ENCODE measurements around the gene RIT2. TPM values are rescaled to one million over a fixed set of nuclear protein-coding genes. Genes with fewer than 3 reads are reported as not detected.

The RIT2 gene
- total and polyA plus RNA-seq, 8 donors = 0.12 TPM; not detected in 7

DNA sequence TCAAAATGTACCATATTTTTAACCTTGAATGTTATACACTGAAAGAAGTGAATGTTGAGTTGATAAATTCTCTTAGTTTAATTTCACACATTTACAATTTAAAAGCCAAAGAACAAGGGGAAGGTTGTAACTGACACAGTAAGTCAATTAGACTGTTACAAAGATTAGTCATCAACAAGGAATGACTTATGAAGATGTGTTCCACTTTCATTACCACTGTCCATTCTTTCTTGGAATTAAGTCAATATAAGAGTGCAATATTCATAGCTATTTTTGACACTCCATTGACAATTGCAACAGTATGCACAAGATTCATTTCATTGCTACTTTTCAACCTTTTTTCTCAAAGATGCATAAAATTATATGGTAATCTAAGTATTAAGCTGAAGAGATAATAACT lies 291.3 kb downstream of the RIT2 start:
- Histone ChIP-seq H3K36me3 (no peaks in the 10 kb centered on the region), H3K27ac (no peak overlapping the region), H3K4me3 (no peak overlapping the region), H3K4me1 (no peaks in the 10 kb centered on the region), H3K27me3 (no peaks in the 10 kb centered on the region), H3K9me3 (no peaks in the 10 kb centered on the region)
- FAIRE-seq (no peak), ATAC-seq (no peak), DNase-seq (no peak)
- intact Hi-C loops (cut with DNase I) = no loop called here
- TF ChIP-seq, protein P1, sequence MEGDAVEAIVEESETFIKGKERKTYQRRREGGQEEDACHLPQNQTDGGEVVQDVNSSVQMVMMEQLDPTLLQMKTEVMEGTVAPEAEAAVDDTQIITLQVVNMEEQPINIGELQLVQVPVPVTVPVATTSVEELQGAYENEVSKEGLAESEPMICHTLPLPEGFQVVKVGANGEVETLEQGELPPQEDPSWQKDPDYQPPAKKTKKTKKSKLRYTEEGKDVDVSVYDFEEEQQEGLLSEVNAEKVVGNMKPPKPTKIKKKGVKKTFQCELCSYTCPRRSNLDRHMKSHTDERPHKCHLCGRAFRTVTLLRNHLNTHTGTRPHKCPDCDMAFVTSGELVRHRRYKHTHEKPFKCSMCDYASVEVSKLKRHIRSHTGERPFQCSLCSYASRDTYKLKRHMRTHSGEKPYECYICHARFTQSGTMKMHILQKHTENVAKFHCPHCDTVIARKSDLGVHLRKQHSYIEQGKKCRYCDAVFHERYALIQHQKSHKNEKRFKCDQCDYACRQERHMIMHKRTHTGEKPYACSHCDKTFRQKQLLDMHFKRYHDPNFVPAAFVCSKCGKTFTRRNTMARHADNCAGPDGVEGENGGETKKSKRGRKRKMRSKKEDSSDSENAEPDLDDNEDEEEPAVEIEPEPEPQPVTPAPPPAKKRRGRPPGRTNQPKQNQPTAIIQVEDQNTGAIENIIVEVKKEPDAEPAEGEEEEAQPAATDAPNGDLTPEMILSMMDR (IDR thresholded peaks at IDR 0.05) = no peak

DNA sequence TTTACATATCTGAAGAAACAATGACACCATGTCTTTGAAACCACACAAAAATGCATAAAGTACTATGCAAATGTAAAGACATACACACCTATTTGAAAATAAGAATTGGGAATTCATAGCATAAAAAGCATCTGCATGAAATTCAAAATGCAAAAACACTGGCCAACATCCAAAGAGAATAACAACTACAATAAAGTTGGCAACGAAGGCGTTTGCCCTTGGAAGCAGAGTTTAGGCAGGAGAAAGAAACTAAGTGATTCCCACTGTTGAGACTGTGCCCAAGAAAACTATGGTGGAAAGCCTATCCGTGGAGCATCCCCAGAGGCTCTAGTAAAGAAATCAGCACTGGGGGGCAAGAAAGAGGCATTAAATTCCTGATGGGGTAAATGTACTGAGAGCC lies 292.8 kb downstream of the RIT2 start:
- Histone ChIP-seq H3K27ac (no peak overlapping the region), H3K27me3 (no peaks in the 10 kb centered on the region), H3K4me1 (no peaks in the 10 kb centered on the region), H3K4me3 (no peak overlapping the region), H3K36me3 (no peaks in the 10 kb centered on the region), H3K9me3 (no peaks in the 10 kb centered on the region)
- 57 to 61% methylated on average over 3 of the region's 3 CpGs for WGBS, 2 donors
- FAIRE-seq = no peak
- no peak for DNase-seq
- intact Hi-C loops (cut with DNase I) = no loop called here
- no peak for ATAC-seq
- TF ChIP-seq, protein P1 (IDR thresholded peaks at IDR 0.05) = no peak

DNA sequence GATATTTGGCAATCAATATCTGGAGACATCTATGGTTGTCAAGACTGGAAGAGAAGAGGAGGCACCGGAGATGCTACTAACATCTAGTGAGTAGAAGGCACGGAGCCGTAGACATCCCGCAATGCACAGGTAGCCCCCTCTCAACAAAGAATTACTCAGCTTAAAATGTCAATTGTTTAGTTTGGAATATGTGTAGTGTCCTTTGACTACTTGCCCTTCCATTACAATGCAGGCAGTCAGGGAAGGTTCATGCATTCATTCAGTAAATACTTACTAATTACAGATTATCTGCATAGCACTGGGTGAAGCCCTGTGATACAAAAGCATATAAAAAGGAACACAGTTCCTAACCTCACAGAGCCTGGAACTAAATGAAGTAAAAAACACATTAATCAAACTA lies 294.0 kb downstream of the RIT2 start:
- WGBS, 2 donors = 85 to 87% methylated on average over 4 of the region's 4 CpGs
- TF ChIP-seq, protein P1 (IDR thresholded peaks at IDR 0.05) = no peak
- H3K27ac ChIP-seq = no peak overlapping the region

DNA sequence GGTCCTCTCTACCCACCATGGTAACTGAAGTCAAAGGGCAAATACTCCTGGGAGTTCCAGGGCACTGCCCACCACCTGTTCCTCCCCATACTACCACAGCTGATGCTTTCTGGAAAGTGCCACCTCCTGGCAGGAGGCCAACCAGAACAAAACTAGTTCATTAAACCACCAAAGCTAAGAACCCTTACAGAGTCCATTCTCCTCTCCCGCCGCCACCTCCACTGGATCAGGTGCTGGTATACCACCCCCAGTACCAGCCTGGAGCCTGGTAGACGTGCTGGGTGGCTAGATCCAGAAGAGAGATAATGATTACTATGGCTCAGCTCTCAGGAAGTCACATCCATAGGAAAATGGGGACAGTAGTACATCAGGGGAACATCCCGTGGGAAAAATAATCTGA lies 300.9 kb downstream of the RIT2 start:
- no peak overlapping the region for H3K27ac ChIP-seq
- no peak for ATAC-seq
- WGBS, 2 donors = 74 to 90% methylated on average over 4 of the region's 4 CpGs

More for the DNA sequence above, 294.0 kb downstream of the RIT2 start:
- Histone ChIP-seq H3K9me3 (no peaks in the 10 kb centered on the region), H3K27me3 (no peaks in the 10 kb centered on the region), H3K36me3 (no peaks in the 10 kb centered on the region), H3K4me1 (no peaks in the 10 kb centered on the region), H3K4me3 (no peak overlapping the region)
- ATAC-seq (no peak), DNase-seq (no peak), FAIRE-seq (no peak)
- intact Hi-C loops (cut with DNase I) = no loop called here

DNA sequence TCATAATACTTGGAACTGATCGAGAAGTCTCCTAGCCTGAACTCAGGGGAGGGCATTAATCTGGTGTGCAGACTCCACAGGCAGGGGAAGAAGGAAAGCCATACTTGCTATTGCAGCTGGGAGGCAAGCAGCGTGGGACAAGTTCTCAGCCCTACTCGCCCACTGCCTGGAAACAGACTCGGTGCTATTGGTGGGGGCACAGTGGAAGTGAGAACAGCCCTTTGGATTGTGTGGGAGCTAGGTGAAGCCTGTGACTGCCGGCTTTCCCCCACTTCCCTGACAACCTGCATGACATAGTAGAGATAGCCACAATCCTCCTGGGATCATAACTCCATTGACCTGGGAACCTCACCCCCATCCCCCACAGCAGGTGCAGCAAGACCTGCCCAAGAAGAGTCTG lies 301.3 kb downstream of the RIT2 start:
- WGBS, 2 donors = 72 to 91% methylated on average over 5 of the region's 5 CpGs
- no peaks in the 10 kb centered on the region for H3K36me3 ChIP-seq
- intact Hi-C loops (cut with DNase I) = no loop called here
- no peaks in the 10 kb centered on the region for H3K4me1 ChIP-seq
- no peak for DNase-seq
- H3K27ac ChIP-seq = no peak overlapping the region
- ATAC-seq = no peak
- no peak overlapping the region for H3K4me3 ChIP-seq
- H3K27me3 ChIP-seq = no peaks in the 10 kb centered on the region
- no peaks in the 10 kb centered on the region for H3K9me3 ChIP-seq
- TF ChIP-seq, protein P1 (IDR thresholded peaks at IDR 0.05) = no peak
- FAIRE-seq = no peak

More for the DNA sequence above, 300.9 kb downstream of the RIT2 start:
- TF ChIP-seq, protein P1 (IDR thresholded peaks at IDR 0.05) = no peak
- no peaks in the 10 kb centered on the region for H3K4me1 ChIP-seq
- no peak for FAIRE-seq
- intact Hi-C loops (cut with DNase I) = no loop called here
- H3K27me3 ChIP-seq = no peaks in the 10 kb centered on the region
- DNase-seq = peak in 1 of 6 donors; percentile 14
- no peaks in the 10 kb centered on the region for H3K9me3 ChIP-seq
- no peak overlapping the region for H3K4me3 ChIP-seq
- no peaks in the 10 kb centered on the region for H3K36me3 ChIP-seq
